ENCODE results near the gene CTH.
"Not testable (repeated sequence)": the region's sequence is repeated elsewhere in the genome, so short reads cannot be mapped to it uniquely, and the experiment has no call there.

Gene CTH

GRCh38 chr1:70459496-70460225 lies 48.6 kb downstream of the CTH start:
- DNase-seq, result no peak

GRCh38 chr1:70460740-70461713 lies 50.0 kb downstream of the CTH start:
- DNase-seq, result not testable (repeated sequence)

GRCh38 chr1:70462611-70463010 lies 51.5 kb downstream of the CTH start:
- DNase-seq, result no peak

GRCh38 chr1:70465911-70466310 lies 54.8 kb downstream of the CTH start:
- no peak for DNase-seq

- DNase-seq, result no peak
Measured at GRCh38 chr1:70467531-70467930, 56.5 kb downstream of the CTH start.

- DNase-seq, result no peak
Measured at GRCh38 chr1:70468180-70468579, 57.1 kb downstream of the CTH start.

GRCh38 chr1:70469184-70469583 lies 58.1 kb downstream of the CTH start:
- not testable (repeated sequence) for DNase-seq

- no peak for DNase-seq
Measured at GRCh38 chr1:70475023-70475422, 64.0 kb downstream of the CTH start.

GRCh38 chr1:70477090-70477489 lies 66.0 kb downstream of the CTH start:
- no peak for DNase-seq

GRCh38 chr1:70477905-70478304 lies 66.8 kb downstream of the CTH start:
- not testable (repeated sequence) for DNase-seq

- no peak for DNase-seq
Measured at GRCh38 chr1:70483342-70483741, 72.3 kb downstream of the CTH start.

- DNase-seq, result no peak
Measured at GRCh38 chr1:70485624-70486023, 74.6 kb downstream of the CTH start.

- DNase-seq, result no peak
Measured at GRCh38 chr1:70486676-70487458, 75.8 kb downstream of the CTH start.

- no peak for DNase-seq
Measured at GRCh38 chr1:70487459-70487815, 76.4 kb downstream of the CTH start.

GRCh38 chr1:70487910-70488665 lies 77.0 kb downstream of the CTH start:
- no peak for DNase-seq
